NOMO-1 treated with DMSO at 0.1 percent for 48 hours (cell line): ENCODE measurements around the gene RGN.
"Not testable (repeated sequence)": the region's sequence is repeated elsewhere in the genome, so short reads cannot be mapped to it uniquely, and the experiment has no call there.

Experiments used
- DNase-seq: peaks from one replicate; lab custom pipeline; 2025; ENCODE audit not compliant: unreplicated experiment; lab: John Stamatoyannopoulos, UW

RGN gene

GRCh38 chrX:47078129-47079043, at the start of gene RGN:
RGN (plus strand) TSS chrX:47078443; CDS start chrX:47081145, 2,702 bp downstream.
- DNase-seq = no peak

- peak; percentile 53 for DNase-seq
These were observed 47.9 kb upstream of the RGN start for GRCh38 chrX:47030339-47030738.

GRCh38 chrX:47047989-47048388, 30.3 kb upstream of the RGN start:
- no peak for DNase-seq

GRCh38 chrX:47059142-47059874, 18.9 kb upstream of the RGN start:
- DNase-seq = no peak

GRCh38 chrX:47060708-47061107, 17.5 kb upstream of the RGN start:
- no peak for DNase-seq

- no peak for DNase-seq
These were observed 16.9 kb upstream of the RGN start for GRCh38 chrX:47061238-47061919.

- DNase-seq = no peak
These were observed 15.1 kb upstream of the RGN start for GRCh38 chrX:47063179-47063578.

- DNase-seq = no peak
These were observed 10.0 kb upstream of the RGN start for GRCh38 chrX:47068214-47068613.

GRCh38 chrX:47068720-47069119, 9.5 kb upstream of the RGN start:
- no peak for DNase-seq

- no peak for DNase-seq
These were observed 2.1 kb downstream of the RGN start for GRCh38 chrX:47080215-47080914.

GRCh38 chrX:47080915-47081236, 2.6 kb downstream of the RGN start:
- no peak for DNase-seq

GRCh38 chrX:47091149-47091775, 13.0 kb downstream of the RGN start:
- DNase-seq = peak; percentile 62

- DNase-seq = peak; percentile 37
These were observed 15.0 kb downstream of the RGN start for GRCh38 chrX:47093248-47093647.

GRCh38 chrX:47093860-47094259, 15.6 kb downstream of the RGN start:
- DNase-seq = no peak

GRCh38 chrX:47097018-47097417, 18.8 kb downstream of the RGN start:
- no peak for DNase-seq

GRCh38 chrX:47098338-47099094, 20.3 kb downstream of the RGN start:
- no peak for DNase-seq

GRCh38 chrX:47101206-47101605, 23.0 kb downstream of the RGN start:
- DNase-seq = no peak

GRCh38 chrX:47110936-47111615, 32.8 kb downstream of the RGN start:
- not testable (repeated sequence) for DNase-seq

GRCh38 chrX:47112316-47112954, 34.2 kb downstream of the RGN start:
- DNase-seq = no peak
